Right lobe of liver (tissue), 4 donors: Measurements from ENCODE around the gene PPP1R18.

Experiments used
- POLR2A ChIP-seq: fragments of 450-650 bp; IDR thresholded peaks from one replicate; pipeline ENCODE4 v1.6.1; 2017; ENCODE audit warnings: antibody characterized with exemption, mild to moderate bottlenecking
- TF ChIP-seq, protein P1 (sequence below), 4 donors: fragments of 200-600 bp in 3 of 4; fragments of 450-650 bp in 1 of 4; IDR thresholded peaks; one replicate each; pipeline versions ENCODE4 v1.5.1 to v1.8.0; 2016 to 2022; ENCODE audit warnings: antibody characterized with exemption in 4 of 4, mild to moderate bottlenecking in 2 of 4
- donor health status: DM: no; HTN: no; CAD: no.
- donor health status: DM: no; HTN: no; CAD: no.
- donor health status: DM: no; HTN: yes; CAD: no.

DNA sequence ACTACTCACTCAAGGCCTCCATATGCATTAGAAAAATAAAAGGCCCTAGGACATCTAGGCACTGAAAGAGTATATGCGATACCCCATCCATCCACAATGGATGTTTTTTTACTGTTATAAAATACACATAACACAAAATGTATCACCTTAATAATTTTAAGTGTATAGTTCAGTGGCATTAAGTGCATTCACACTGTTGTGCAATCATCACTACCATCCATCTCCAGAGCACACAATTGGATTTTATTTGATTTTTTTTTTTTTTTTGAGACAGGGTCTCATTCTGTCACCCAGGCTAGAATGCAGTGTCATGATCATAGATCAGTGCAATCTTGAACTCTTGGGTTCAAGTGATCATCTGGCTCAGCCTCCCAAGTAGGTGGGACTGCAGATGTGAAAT lies 27.8 kb upstream of the PPP1R18 start:
- no peak for TF ChIP-seq POLR2A
- TF ChIP-seq, protein P1, sequence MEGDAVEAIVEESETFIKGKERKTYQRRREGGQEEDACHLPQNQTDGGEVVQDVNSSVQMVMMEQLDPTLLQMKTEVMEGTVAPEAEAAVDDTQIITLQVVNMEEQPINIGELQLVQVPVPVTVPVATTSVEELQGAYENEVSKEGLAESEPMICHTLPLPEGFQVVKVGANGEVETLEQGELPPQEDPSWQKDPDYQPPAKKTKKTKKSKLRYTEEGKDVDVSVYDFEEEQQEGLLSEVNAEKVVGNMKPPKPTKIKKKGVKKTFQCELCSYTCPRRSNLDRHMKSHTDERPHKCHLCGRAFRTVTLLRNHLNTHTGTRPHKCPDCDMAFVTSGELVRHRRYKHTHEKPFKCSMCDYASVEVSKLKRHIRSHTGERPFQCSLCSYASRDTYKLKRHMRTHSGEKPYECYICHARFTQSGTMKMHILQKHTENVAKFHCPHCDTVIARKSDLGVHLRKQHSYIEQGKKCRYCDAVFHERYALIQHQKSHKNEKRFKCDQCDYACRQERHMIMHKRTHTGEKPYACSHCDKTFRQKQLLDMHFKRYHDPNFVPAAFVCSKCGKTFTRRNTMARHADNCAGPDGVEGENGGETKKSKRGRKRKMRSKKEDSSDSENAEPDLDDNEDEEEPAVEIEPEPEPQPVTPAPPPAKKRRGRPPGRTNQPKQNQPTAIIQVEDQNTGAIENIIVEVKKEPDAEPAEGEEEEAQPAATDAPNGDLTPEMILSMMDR (IDR thresholded peaks at IDR 0.05), result no peak
